Cardiac muscle cell (in vitro differentiated cells and primary cell): ENCODE results near the gene ACOXL. TPM values are rescaled to one million over a fixed set of nuclear protein-coding genes. Genes with fewer than 3 reads are reported as not detected.
A peak's percentile ranks its signal among the peaks of the same experiment; 100 is the strongest.

Experiments
- DNase-seq, 2 donors: peaks; one replicate each; pipeline versions ENCODE4 v3.0.0 to v3.0.0-alpha.2; 2010 to 2017; ENCODE audit warnings: low read depth in 1 of 2, low spot score in 1 of 2
- H3K27ac ChIP-seq: fragments of 200-600 bp; sonication (generic); 2 replicates; pipeline ENCODE4 v1.5.1; 2016
- H3K27me3 ChIP-seq: fragments of 200-600 bp; sonication (generic); 2 replicates; pipeline ENCODE4 v1.6.0; 2016; ENCODE audit warnings: control low read depth
- H3K36me3 ChIP-seq: fragments of 200-600 bp; sonication (generic); 2 replicates; pipeline ENCODE4 v1.5.1; 2016; ENCODE audit warnings: control low read depth
- H3K4me1 ChIP-seq: fragments of 200-600 bp; sonication (generic); 2 replicates; pipeline ENCODE4 v1.8.1; 2017; ENCODE audit warnings: low read depth, mild to moderate bottlenecking, mixed run types
- H3K4me3 ChIP-seq: fragments of 200-600 bp; sonication (generic); 2 replicates; pipeline ENCODE4 v1.5.1; 2016; ENCODE audit warnings: mild to moderate bottlenecking
- H3K9me3 ChIP-seq: fragments of 200-600 bp; sonication (generic); 2 replicates; pipeline ENCODE4 v1.5.1; 2017; ENCODE audit warnings: low read depth, mild to moderate bottlenecking, control low read depth
- CTCF ChIP-seq: IDR thresholded peaks from 2 replicates; pipeline ENCODE4 v1.5.1; 2012; ENCODE audit warnings: low read depth, mild to moderate bottlenecking, low read length
- polyA plus RNA-seq: library from polyadenylated mRNA; unstranded; fragments of >200 nt; fragmentation: Nextera tagmentation; extraction: Ambion mirVana; gene quantifications from 2 replicates; pipeline ENCODE4 v1.2.1, GENCODE V29; 2016
- total RNA-seq: library from RNA; depleted of rRNA; stranded (reverse); fragments of >200 nt; gene quantifications from 2 replicates; pipeline ENCODE4 v1.2.3, GENCODE V29; 2016

ACOXL gene
- total and polyA plus RNA-seq, 2 experiments from 2014 or later: 0.89 to 2.4 TPM

- Histone ChIP-seq H3K9me3 (no peaks in the 10 kb centered on the region), H3K27me3 (peaks cover 4% of the 10 kb centered on the region), H3K27ac (no peak overlapping the region), H3K4me1 (no peaks in the 10 kb centered on the region), H3K4me3 (no peak overlapping the region), H3K36me3 (no peaks in the 10 kb centered on the region)
- no peak for DNase-seq
- no peak for TF ChIP-seq CTCF
Measured at GRCh38 chr2:110861616-110862260, 129.4 kb downstream of the ACOXL start.

- H3K27me3 ChIP-seq: peaks cover 4% of the 10 kb centered on the region
- H3K27ac ChIP-seq: no peak overlapping the region
- H3K9me3 ChIP-seq: no peaks in the 10 kb centered on the region
- H3K4me1 ChIP-seq: no peaks in the 10 kb centered on the region
- H3K4me3 ChIP-seq: no peak overlapping the region
- no peak for TF ChIP-seq CTCF
- H3K36me3 ChIP-seq: no peaks in the 10 kb centered on the region
- no peak for DNase-seq
Measured at GRCh38 chr2:110863726-110864125, 131.4 kb downstream of the ACOXL start.

GRCh38 chr2:110864176-110864575 lies 131.8 kb downstream of the ACOXL start:
- Histone ChIP-seq H3K27ac (no peak overlapping the region), H3K4me1 (no peaks in the 10 kb centered on the region), H3K27me3 (peaks cover under 1% of the 10 kb centered on the region), H3K9me3 (no peaks in the 10 kb centered on the region), H3K36me3 (no peaks in the 10 kb centered on the region), H3K4me3 (no peak overlapping the region)
- DNase-seq: no peak
- TF ChIP-seq CTCF: no peak

GRCh38 chr2:110864731-110865130 lies 132.4 kb downstream of the ACOXL start:
- no peaks in the 10 kb centered on the region for H3K27me3 ChIP-seq
- no peaks in the 10 kb centered on the region for H3K4me1 ChIP-seq
- H3K9me3 ChIP-seq: no peaks in the 10 kb centered on the region
- DNase-seq: no peak
- H3K4me3 ChIP-seq: no peak overlapping the region
- no peaks in the 10 kb centered on the region for H3K36me3 ChIP-seq
- no peak overlapping the region for H3K27ac ChIP-seq
- TF ChIP-seq CTCF: no peak

GRCh38 chr2:110865188-110865587 lies 132.8 kb downstream of the ACOXL start:
- Histone ChIP-seq H3K4me3 (no peak overlapping the region), H3K27me3 (no peaks in the 10 kb centered on the region), H3K36me3 (no peaks in the 10 kb centered on the region), H3K9me3 (no peaks in the 10 kb centered on the region), H3K4me1 (no peaks in the 10 kb centered on the region), H3K27ac (no peak overlapping the region)
- no peak for TF ChIP-seq CTCF
- peak in 1 of 2 donors; percentile 6 for DNase-seq
